GM21717 (cell line): ENCODE results near the gene ACOX3.
"Not testable (repeated sequence)": the region's sequence is repeated elsewhere in the genome, so short reads cannot be mapped to it uniquely, and the experiment has no call there.

Source experiments
- ATAC-seq: cut with Tn5 transposase; IDR thresholded peaks from one replicate; pipeline ENCODE4 v1.9.1; 2021; ENCODE audit warnings: mild to moderate bottlenecking, moderate library complexity; ENCODE audit not compliant: unreplicated experiment

The ACOX3 gene

DNA sequence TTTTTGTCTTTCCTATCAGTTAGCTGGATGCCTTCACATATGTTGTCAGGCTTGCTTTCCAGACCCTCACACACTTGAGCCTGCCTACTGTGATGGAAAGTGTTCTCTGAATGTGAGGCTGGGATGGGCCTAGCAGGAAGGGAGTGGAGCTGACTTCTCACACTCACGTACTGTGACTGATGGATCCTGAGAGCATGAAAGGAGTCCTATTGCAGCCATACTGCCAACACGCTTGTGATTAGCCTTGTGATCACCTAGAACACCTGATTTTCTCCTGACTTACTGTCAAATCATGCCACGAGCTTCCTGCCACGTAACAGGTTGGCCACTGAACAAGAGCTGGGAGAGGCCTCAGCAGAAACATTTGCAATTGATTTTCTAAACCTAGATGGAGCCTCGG, 49.9 kb downstream of the ACOX3 start:
- no peak for ATAC-seq

DNA sequence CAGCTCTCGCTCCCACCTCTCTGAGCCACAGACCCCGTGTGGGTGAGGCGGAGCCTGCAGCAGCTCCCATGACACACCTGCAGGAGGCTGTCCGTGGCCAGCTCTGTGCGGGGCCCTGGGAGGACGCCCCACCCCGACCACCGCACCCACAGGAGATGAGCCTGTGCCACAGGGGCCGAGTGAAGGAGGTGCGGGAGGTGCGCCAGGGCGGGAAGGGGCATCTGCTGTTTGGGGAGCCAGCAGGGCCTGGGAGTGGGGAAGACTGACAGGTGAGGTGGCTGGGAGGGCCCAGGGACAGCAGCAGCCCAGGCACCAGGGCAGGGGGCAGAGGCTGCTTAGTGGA, 52.0 kb downstream of the ACOX3 start:
- no peak for ATAC-seq

DNA sequence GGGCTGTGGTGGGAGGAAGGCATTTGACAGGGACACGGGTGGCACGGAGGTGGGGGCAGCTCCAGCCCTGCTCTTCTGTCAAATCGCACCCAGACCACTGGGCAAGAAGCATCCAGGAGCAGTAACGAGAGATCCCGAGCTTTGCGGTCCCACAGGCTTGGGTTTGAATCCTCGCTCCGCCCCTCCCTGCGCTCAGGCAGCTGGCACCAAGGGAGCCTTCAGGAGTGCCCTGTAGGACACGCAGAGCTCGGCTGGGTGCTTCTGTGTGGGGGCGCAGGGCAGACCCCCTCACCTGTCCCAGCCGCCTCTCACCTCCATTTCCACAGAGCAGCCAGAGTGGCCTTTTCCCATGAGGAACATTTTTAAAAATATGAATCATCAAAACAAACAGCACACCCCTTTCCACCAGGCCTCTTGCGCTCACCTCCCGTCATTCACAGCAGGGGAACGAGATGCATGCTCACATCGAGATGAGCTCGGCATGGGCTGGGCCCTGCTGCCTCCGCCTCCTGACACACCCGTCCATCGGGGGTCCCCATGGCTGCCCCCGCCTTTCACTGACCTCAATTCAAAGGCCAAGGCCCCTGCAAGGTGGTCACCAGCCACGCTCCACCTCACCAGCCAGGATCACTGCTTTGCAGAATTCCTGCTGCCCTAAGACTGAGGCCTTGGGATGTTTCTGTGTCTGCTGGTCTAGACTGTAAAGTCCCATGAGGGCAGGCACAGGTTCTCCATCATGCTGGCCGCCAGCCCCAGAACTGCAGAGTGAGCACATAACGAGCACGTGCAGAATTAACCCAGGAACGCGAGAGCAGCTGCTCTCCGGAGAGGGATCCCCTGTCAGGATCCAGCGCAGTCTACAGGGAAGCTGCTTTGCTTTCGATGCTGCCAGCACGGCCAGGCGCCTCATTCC, 52.7 kb downstream of the ACOX3 start:
- ATAC-seq = no peak

DNA sequence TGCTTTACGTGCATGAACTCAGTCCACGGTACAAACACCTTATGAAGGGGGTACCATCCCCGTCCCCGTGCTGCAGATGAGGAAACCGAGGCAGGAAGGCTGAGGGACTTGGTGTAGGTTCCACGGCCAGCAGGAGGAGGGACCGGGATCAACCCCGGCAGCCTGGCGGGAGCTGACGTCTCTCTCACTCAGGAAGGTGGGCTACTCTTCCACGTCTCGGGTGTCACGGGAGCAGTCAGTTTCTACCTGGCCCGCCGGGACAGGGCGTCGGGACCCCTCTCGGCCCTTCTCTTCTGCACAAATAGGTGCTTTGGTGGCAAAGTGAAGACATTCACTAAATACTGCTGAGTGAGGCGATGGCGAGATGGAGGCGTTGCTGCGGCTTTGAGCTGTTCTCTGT, 53.3 kb downstream of the ACOX3 start:
- ATAC-seq = no peak

DNA sequence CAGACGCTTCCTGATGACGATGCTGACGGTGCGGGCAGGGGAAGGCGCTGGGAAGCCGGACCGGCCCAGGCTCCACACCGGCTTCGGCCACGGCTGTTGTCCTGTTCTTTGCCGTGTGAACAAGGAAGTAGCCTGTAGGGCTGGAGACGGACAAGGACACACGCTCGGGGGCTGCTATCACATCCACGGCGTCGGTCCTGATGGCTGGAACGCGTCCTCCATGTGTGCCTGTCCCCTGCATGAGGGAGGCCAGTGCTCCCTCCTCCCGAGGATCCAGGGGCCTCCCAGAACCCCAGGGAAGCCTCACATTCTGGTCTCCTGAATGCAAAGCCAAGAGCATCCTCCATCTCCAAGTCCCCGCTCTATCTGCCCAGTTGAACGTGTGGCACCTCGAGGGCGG, 53.8 kb downstream of the ACOX3 start:
- ATAC-seq = no peak

DNA sequence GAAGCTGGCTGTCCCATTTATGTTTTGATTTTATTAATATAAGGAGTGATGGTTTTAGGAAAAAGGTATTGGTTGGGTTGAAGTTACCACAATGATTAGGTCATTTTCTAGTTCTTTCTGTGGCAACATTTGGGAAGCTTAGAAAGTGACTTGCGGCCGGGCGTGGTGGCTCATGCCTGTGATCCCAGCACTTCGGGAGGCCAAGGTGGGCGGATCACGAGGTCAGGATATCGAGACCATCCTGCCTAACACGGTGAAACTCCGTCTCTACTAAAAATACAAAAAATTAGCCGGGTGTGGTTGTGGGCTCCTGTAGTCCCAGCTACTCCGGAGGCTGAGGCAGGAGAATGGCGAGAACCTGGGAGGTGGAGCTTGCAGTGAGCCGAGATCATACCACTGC, 54.4 kb downstream of the ACOX3 start:
- not testable (repeated sequence) for ATAC-seq

DNA sequence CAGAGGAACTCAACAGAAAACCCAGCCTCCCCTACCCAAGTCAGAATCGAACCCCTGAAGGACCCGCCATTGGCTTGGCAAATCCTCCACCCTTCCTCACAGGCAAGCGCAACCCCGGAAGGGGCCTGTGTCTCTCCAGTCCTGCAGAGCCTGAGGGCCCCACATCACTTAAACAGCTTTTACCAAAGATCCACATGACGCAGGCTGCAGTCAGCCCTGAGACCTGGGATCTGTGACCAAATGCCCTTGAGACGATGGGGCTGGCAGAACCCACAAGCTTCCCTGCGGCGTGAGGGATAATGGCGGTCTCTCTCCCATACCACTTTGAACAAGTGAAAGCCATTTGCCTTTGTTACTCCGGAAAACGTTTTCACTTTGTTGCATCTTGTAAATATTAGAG, 54.9 kb downstream of the ACOX3 start:
- ATAC-seq = no peak

DNA sequence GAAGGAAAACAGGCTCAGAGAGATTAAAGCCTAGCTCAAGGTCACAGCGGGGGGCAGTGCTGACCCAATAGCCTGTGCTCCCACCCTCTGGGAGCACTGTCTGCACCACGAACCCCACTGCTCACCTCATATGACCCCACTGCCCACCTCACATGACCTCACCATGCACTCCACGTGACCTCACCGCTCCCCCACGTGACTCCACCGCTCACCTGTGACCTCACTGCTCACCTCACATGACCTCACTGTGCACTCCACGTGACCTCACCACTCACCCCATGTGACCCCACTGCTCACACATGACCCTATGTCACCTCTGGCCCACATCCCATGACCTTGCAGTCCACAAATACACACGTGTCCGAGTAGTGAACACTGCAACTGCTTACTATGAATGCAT, 55.4 kb downstream of the ACOX3 start:
- ATAC-seq = no peak

DNA sequence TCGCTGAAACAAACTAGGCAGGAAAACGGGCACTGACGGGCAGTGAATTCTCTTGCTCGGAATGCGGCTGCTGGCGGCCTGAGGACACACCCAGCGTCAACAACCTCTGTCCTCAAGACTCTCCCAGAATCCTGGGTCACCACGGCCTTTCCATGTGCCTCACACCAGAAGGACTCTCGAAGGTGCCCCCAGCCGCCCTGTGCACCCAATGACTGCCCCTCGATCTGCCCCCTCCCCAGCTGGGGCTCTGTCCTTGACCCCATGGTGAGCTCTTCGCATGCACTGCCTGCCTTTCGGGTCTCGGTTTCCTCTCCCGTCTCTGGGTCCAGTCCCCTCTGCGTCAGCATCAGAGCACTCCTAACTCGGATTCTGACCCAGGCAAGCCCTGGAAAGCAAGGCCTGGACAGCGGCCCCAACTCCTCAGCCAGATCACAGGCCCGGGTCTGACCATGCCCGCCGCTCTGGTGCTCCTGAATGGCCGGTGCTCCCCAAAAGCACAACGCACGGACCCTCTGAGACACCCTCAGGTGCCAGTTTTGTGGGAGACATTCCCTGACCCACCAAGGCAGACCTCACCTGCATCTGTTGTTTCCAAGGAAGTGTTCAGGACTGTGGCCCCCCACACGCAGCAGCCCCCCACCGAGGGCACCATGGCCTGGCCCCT, 56.0 kb downstream of the ACOX3 start:
- no peak for ATAC-seq

DNA sequence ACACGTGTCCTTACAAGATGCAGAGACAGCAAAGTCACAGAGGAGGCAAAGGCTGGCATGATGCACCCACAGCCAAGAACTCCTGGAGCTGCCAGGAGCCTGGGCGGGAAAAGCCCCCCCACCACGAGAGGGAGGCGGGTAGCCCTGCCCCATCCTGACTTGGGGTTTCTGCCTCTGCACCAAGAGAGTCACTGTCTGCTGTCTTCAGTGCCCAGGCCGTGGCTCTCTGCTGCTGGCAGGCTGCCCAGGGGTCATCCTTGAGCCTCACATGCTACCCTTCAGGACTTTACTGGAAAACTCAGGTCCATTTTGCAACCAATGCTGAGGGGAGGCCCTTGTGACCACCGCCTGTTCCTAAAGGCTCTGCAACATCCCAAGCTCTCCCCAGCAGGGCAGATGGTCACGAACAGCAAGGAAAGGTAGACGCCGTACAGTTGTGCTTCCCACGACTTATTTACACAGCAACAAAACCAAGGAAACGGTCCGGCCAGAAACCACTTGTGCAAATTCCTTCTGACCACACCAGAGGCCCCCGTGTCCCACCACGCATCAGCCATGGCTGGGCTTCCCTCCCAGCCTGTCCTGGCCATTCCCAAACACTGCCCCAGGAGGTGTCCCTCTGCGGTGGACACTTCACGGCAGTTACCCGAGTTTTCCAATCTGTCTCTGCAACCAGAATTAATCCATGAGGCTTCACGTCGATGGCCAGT, 56.9 kb downstream of the ACOX3 start:
- no peak for ATAC-seq

DNA sequence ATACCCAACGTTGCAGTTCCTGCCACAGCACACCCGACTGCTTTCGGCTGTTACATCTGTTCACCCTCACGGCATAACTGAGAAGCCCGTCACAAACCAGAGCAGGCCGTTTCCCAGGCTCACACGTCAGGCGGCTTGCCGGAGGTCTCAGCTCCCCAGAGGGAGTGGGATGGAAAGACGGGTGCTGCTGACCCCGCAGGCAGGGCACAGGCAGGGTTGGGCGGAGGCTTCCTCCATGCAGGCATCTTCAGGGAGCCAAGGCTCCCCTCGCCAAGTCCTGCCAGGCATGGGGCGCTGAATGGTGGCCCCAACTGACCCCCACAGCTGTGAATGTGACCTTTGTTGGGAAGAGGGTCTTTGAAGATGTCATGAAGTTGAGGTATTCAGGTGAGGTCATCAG, 57.5 kb downstream of the ACOX3 start:
- no peak for ATAC-seq

DNA sequence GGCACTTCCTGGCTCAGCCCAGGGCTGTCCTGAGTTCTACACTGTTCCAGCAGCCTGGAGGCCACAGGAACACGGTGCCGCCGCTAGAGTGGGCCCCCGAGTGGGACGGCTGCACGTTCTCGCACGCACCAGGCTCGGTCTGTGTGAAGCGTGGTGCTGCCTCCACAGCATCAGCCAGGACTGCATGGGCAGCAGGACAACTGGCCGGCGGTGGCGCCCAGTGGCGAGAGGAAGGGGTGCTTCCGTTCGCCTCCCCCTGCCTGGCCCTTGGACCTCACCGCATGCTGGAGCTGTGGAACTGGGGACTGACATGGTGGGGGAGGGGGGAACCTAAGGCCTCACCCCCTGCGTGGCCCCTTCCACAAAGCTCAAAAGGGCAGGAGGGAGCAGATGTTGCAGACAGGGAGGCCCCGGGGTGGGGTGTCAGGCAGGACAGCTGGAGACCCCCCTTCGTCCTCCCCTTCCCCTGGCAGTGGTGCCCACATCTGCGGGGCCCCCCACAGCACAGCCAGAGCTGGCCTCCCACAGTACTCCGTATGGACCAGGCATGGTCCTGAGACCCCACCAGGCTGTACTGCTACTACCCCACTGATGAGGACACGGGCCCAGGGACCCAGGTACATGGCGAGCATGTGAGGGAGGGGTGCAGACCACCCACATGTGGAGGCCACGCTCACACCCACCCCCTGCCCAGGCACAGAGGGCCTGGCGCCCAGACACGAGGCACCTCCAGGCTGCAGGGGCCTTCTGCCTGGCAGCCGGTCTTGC, 58.5 kb downstream of the ACOX3 start:
- no peak for ATAC-seq

DNA sequence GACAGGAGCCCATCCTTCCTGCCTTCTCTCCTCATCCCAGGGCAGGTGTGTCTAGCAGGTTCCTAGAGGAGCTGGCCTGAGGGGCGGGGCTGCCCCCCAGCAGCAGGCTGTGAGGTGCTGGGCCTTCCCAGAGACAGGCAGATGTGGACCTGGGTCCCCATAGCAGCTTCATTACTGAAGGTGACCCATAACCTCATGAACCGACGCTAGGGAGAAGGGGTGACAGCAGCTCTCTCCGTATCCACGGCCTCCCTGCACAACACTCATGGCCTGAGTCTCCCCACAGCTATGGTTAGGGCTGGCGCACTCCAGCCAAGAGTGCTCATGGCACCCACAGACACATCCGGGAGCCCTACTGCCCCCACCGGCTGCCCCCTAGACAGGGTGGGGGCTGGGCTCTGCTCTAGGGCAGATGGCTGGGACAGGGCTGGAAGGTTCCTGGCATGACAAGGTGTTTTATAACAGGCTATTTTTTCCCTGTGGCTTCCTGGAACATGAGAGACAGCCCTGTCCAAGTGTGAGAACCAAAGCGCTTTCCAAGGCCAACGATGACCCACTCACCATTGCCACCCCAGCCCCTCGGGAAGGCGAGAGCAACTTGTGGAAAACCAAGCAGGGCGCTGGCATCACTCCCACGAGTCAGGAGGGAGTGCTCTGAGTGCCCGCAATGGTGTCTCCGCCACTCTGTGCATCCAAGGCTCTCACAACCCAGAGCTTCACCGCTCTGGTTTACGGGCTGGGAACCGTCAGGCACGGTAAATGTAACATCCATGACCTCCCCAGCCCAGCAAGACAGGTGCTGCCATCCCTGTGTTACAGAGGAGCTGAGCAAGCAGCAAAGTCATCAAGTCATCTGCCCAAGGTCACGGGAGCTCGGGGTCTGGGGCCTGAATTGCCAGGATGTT, 59.8 kb downstream of the ACOX3 start:
- ATAC-seq = no peak

DNA sequence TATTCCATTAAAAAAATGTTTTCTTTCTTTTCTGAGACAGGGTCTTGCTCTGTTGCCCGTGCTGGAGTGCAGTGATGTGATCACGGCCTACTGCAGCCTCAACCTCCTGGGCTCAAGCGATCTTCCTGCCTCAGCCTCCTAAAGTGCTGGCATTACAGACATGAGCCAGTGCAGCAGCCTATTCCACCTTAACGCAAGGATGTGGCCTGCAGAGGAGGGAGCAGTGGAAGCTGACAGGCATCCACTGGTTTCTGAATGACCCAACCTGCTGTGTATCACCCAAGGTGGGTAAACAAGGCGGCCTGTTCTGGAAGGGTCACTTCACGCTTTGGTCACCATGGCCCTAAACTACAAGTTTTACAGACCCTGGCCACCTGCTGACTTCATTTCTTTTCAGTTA, 60.8 kb downstream of the ACOX3 start:
- ATAC-seq = no peak

DNA sequence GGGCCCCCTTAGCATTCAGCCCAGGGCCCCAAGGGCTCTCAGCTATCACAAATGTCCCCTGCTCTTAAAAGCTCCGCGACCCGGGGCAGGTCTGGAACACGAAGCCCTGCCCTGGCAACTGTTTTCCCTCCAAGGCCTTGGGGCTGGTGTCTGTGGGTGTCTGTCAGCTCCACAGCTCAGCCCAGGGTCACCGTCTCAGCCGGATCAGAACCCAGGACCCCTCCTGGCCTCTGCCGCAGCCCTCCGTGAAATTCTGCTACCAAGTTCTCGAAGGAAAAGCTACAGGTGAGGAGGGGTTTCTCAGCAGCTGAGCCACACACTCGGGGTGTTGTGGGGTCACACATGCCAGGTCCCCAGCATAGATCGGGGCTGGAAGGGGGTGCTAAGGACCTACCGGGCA, 61.2 kb downstream of the ACOX3 start:
- ATAC-seq = no peak

DNA sequence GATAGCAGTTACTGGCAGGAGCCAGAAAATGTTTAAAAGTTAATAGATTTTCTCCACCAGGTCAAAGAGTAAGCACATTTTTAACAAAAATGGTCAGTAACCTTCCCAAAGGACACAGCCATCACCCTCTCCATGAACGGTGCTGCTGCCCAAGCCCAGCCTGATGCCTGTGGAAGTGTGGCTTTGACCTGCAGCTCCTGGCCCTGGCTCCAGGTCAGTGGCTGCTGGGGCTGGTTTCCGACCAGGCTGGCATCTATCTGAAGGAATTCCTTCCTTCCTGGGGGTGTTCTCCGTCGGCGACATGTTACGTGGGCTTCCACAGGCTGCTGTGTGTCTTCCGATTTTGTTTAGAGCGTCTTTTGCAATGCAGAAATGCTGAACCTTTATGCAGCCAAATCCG, 61.7 kb downstream of the ACOX3 start:
- no peak for ATAC-seq

DNA sequence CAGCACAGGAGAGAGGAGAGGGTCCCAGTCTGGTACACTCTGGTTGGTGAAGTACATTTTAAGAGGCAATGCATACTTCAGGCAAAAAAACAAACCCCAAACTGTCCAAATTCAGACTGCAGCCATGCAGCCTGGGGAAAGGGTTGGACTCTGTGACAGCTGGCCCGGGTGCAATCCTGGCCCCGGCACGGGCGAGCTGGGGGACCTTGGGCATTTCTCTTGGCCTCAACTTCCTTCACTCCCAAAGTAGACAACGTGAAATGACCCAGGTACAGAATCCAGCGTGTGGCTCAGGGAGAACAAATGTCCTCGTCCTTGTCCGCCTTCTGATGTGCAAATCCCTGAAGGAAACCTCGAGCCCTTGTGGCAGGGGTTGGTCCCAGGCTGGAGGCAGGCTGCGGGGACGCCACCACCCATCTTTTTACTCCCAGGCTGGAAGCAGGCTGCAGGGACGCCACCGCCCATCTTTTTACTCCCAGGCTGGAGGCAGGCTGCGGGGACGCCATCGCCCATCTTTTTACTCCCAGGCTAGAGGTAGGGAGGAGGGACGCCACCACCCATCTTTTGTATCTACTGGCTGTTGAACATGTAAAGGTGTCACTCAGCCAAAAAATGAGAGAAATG, 62.3 kb downstream of the ACOX3 start:
- ATAC-seq = no peak

DNA sequence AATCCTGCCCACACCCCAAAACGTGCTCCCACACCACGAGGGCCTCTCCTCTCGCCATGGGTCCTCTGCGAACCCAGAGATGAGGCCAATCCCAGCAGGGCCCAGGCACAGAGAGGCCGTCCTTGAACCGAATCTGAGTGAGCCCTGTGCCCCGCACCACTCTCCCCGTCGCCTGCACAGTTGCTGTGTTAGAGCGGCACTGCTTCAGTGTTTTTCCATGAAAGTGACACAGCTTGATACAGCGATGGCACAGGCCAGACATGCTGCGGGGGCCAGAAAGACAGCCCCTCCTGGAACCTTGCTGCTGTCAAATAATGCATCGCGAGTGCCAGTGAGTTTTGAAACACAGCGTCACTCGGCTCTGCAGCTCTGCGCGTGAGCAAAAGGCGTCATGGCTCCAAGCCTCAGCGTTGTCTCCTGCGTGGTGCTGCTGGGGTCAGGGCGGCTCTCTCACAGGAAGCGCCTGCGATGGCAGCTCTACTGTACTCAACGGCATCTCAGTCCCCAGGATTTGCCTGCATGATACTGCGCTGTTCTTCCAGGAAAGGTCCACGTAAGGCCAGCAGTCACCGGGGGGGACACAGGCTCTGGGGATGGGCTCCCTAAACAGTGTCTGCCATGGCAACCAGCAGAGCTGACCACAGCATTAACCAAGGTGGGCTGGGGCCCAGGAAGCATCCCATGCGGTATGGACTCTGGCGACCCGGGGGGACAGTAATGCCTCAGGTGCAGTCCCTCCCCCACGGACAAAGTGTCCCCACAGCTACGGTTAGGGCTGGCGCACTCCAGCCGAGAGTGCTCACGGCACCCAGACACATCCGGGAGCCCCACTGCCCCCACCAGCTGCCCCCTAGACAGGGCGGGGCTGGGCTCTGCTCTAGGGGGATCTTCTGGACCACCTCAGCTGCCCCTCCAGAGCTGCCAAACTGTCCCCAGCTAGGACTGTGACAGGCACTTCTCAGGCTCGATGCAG, 63.1 kb downstream of the ACOX3 start:
- no peak for ATAC-seq
